T-cell (primary cell): Measurements from ENCODE around the gene ZNF333. TPM values are rescaled to one million over a fixed set of nuclear protein-coding genes. Genes with fewer than 3 reads are reported as not detected.

Experiments
- ATAC-seq, 4 experiments: fragments of 200-7000 bp in 3 of 4; fragments of 150-1000 bp in 1 of 4; cut with Tn5 transposase; replicated peaks in 1 of 4; 1 replicate in 3 of 4; 2 replicates in 1 of 4; pipeline ENCODE4 v1.10.0; 2021; ENCODE audit warnings: moderate library complexity in 3 of 4, mild to moderate bottlenecking in 2 of 4, moderate number of reproducible peaks in 1 of 4
- CTCF ChIA-PET, 2 donors: fragments of 300-600 bp; sonication (Branson Sonifier 250); formaldehyde crosslinking; loops; one replicate each; lab custom pipeline; 2022; ENCODE audit warnings: antibody characterized with exemption in 2 of 2; lab: Charles Lee
- POLR2A ChIA-PET, 2 donors: fragments of 300-600 bp; sonication (Branson Sonifier 250); formaldehyde crosslinking; loops; one replicate each; lab custom pipeline; 2022; ENCODE audit warnings: antibody characterized with exemption in 2 of 2; lab: Charles Lee
- DNase-seq, 35 experiments: peaks; one replicate each; pipeline versions ENCODE4 v3.0.0 to v3.0.0-alpha.2; 2013 to 2023
- H3K27ac ChIP-seq: one replicate; pipeline ENCODE4 v1.5.1; 2013; ENCODE audit warnings: low read length
- H3K27me3 ChIP-seq, 2 experiments: replicated peaks in 1 of 2; 1 replicate in 1 of 2; 2 replicates in 1 of 2; pipeline versions ENCODE4 v1.6.1 to v1.7.0; 2013; ENCODE audit warnings: low read length in 1 of 2, mixed read lengths in 1 of 2; ENCODE audit not compliant: control insufficient read depth in 2 of 2, insufficient read depth in 2 of 2; ENCODE audit errors: extremely low read depth in 1 of 2
- H3K36me3 ChIP-seq, 2 donors: 1 replicate in 1 of 2; 2 replicates in 1 of 2; pipeline versions ENCODE4 v1.6.1 to v1.7.0; 2013; ENCODE audit warnings: low read length in 1 of 2; ENCODE audit not compliant: control insufficient read depth in 2 of 2, insufficient read depth in 1 of 2; ENCODE audit errors: extremely low read depth in 1 of 2
- H3K4me1 ChIP-seq, 2 experiments: 1 replicate in 1 of 2; 2 replicates in 1 of 2; pipeline versions ENCODE4 v1.6.1 to v1.7.0; 2013; ENCODE audit warnings: low read length in 2 of 2, mixed read lengths in 1 of 2; ENCODE audit not compliant: insufficient read depth in 2 of 2, control insufficient read depth in 1 of 2; ENCODE audit errors: extremely low read depth in 1 of 2
- H3K4me3 ChIP-seq, 2 donors: 1 replicate in 1 of 2; 2 replicates in 1 of 2; pipeline versions ENCODE4 v1.5.1 to v1.7.0; 2013; ENCODE audit warnings: mild to moderate bottlenecking in 2 of 2, low read length in 1 of 2, moderate library complexity in 1 of 2; ENCODE audit not compliant: control insufficient read depth in 1 of 2; ENCODE audit errors: extremely low read depth in 1 of 2
- H3K9me3 ChIP-seq: 2 replicates; pipeline ENCODE4 v1.7.0; 2013
- H3K27ac Mint-ChIP-seq, 2 donors: one replicate each; pipeline ENCODE4 v1.8.0; 2020 to 2021; ENCODE audit warnings: mild to moderate bottlenecking in 2 of 2, mixed read lengths in 2 of 2
- H3K27me3 Mint-ChIP-seq, 2 donors: one replicate each; pipeline ENCODE4 v1.8.0; 2021 to 2022; ENCODE audit warnings: mixed read lengths in 2 of 2
- H3K36me3 Mint-ChIP-seq: one replicate; pipeline ENCODE4 v1.8.0; 2021; ENCODE audit warnings: mixed read lengths
- H3K4me1 Mint-ChIP-seq, 3 donors: one replicate each; pipeline ENCODE4 v1.8.0; 2020 to 2022; ENCODE audit warnings: mixed read lengths in 3 of 3, mild to moderate bottlenecking in 1 of 3
- H3K4me3 Mint-ChIP-seq, 3 donors: one replicate each; pipeline ENCODE4 v1.8.0; 2020 to 2022; ENCODE audit warnings: mild to moderate bottlenecking in 3 of 3, mixed read lengths in 3 of 3, moderate library complexity in 3 of 3
- H3K9me3 Mint-ChIP-seq, 3 donors: one replicate each; pipeline ENCODE4 v1.8.0; 2020 to 2022; ENCODE audit warnings: mixed read lengths in 3 of 3
- WGBS: methylation state at CpG from one replicate; pipeline ENCODE4 v1.1.5; 2013; ENCODE audit warnings: missing lambda C conversion rate; ENCODE audit not compliant: insufficient coverage; 5-methylcytosine and 5-hydroxymethylcytosine counted together
- total RNA-seq, 35 experiments: library from RNA in 6 of 35; stranded (reverse) in 6 of 35; fragments of 120-200 nt in 1 of 35; gene quantifications; one replicate each; pipeline versions ENCODE4 v1.2.1 to v1.2.4 and lab custom pipeline; 2013 to 2026

ZNF333 gene
- total RNA-seq, 5 donors from 2014 or later (not counting 1 experiment from before 2014, with no cell fraction given) = 20.5 to 39.0 (median 30.4) TPM

DNA sequence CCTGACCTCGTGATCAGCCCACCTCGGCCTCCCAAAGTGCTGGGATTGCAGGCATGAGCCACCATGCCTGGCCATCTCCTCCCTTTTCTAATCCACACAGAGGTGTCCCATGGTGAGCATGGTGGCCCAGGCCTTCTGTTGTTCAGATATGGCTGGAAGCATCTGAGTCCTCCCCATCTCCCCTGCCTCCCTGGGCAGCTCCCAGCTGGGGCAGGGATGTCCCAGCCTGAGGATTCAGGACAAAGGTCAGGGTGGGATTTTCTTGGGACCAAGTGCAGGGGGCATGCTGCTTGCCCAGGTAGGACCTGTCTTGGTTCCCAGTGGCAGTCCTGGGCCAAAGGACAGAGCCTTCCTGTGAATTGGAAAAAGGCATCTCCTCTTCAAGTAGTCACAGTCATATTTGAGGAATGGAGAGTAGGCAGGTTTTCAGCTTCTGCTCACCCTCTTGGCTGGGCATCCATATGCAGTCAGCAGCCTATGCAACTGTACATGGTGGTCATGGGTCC, 77.7 kb downstream of the ZNF333 start:
- Histone ChIP-seq H3K36me3 (no peaks in the 10 kb centered on the region), H3K9me3 (no peaks in the 10 kb centered on the region), H3K4me1 (no peaks in the 10 kb centered on the region), H3K4me3 (no peak overlapping the region), H3K27ac (no peak overlapping the region), H3K27me3 (peaks cover 0 to 42% of the 10 kb centered on the region in 2 experiments)
- no peak overlapping the region for H3K4me3 Mint-ChIP-seq
- DNase-seq = no peak
- no peak overlapping the region for H3K27ac Mint-ChIP-seq
- ATAC-seq = no peak
- POLR2A ChIA-PET = no interaction called here
- CTCF ChIA-PET = no interaction called here
- H3K27me3 Mint-ChIP-seq = peaks cover 14 to 30% of the 10 kb centered on the region in 2 donors
- H3K4me1 Mint-ChIP-seq = no peaks in the 10 kb centered on the region
- WGBS = 70% methylated on average over 2 of the region's 2 CpGs
- H3K36me3 Mint-ChIP-seq = no peaks in the 10 kb centered on the region
- H3K9me3 Mint-ChIP-seq = no peaks in the 10 kb centered on the region

DNA sequence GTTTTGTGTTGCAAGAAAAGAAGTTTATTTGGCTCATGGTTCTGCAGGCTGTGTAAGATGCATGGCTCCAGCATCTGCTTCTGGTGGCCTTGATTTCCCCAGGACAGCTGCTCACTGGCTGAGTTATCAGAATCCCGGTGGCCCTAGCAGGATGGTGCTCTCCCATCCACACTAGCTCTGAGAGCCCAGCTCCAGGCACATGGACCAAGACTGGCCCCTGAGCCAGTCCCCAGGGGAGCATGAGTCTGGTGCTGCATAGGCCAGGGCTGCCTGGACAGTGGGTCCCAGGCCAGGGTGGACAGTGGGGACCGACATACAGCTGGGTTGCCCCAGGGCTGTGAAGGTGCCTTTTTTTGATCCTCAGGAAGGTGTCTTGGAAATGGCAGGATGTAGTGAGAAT, 78.2 kb downstream of the ZNF333 start:
- ATAC-seq (no peak), DNase-seq (no peak)
- H3K9me3 ChIP-seq = no peaks in the 10 kb centered on the region
- H3K4me3 ChIP-seq = no peak overlapping the region
- peaks cover 14 to 30% of the 10 kb centered on the region in 2 donors for H3K27me3 Mint-ChIP-seq
- H3K27ac ChIP-seq = no peak overlapping the region
- no peaks in the 10 kb centered on the region for H3K36me3 Mint-ChIP-seq
- CTCF ChIA-PET = no interaction called here
- H3K4me1 Mint-ChIP-seq = no peaks in the 10 kb centered on the region
- POLR2A ChIA-PET = no interaction called here
- no peaks in the 10 kb centered on the region for H3K4me1 ChIP-seq
- H3K4me3 Mint-ChIP-seq = no peak overlapping the region
- no peak overlapping the region for H3K27ac Mint-ChIP-seq
- WGBS = 84% methylated on average over 2 of the region's 2 CpGs
- H3K36me3 ChIP-seq = no peaks in the 10 kb centered on the region
- peaks cover 0 to 42% of the 10 kb centered on the region in 2 experiments for H3K27me3 ChIP-seq
- no peaks in the 10 kb centered on the region for H3K9me3 Mint-ChIP-seq

DNA sequence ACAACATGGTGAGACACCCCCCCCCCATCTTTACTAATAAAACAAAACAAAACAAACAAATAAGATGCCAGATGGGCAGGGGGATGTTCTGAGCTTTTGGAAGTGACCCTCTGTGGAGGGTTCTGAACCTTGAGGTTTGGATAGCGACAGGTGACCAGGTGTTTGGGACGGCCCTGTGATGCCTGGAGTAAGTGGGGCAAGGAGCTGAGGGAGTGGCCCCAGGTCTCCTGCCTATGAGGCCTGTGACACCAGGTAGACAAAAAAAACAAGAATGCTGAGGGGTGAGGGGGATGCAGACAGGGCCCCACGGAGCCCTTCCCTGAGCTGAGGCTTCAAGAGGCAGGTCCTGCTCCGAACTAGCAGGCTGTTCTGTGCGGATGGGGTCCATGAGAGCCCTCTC, 79.4 kb downstream of the ZNF333 start:
- Mint-ChIP-seq H3K27me3 (peaks cover 14 to 35% of the 10 kb centered on the region in 2 donors), H3K36me3 (no peaks in the 10 kb centered on the region)
- CTCF ChIA-PET = no interaction called here

GRCh38 chr19:14770136-14770535, 80.3 kb downstream of the ZNF333 start:
- Mint-ChIP-seq H3K9me3 (no peaks in the 10 kb centered on the region), H3K27ac (no peak overlapping the region), H3K4me3 (no peak overlapping the region), H3K4me1 (no peaks in the 10 kb centered on the region), H3K27me3 (peaks cover 10 to 33% of the 10 kb centered on the region in 2 donors), H3K36me3 (no peaks in the 10 kb centered on the region)
- CTCF ChIA-PET = no interaction called here
- Histone ChIP-seq H3K4me1 (peaks cover 0 to under 1% of the 10 kb centered on the region in 2 experiments), H3K27ac (no peak overlapping the region), H3K9me3 (no peaks in the 10 kb centered on the region), H3K36me3 (no peaks in the 10 kb centered on the region), H3K27me3 (peaks cover 0 to 43% of the 10 kb centered on the region in 2 experiments), H3K4me3 (no peak overlapping the region)
- 90% methylated on average over 2 of the region's 5 CpGs for WGBS
- ATAC-seq (no peak), DNase-seq (no peak)
- POLR2A ChIA-PET = no interaction called here

More for the DNA sequence above, 79.4 kb downstream of the ZNF333 start:
- peaks cover 0 to 45% of the 10 kb centered on the region in 2 experiments for H3K27me3 ChIP-seq
- DNase-seq (no peak), ATAC-seq (no peak)
- no peak overlapping the region for H3K27ac Mint-ChIP-seq
- H3K4me3 ChIP-seq = no peak overlapping the region
- H3K4me1 ChIP-seq = no peaks in the 10 kb centered on the region
- H3K4me1 Mint-ChIP-seq = no peaks in the 10 kb centered on the region
- no peaks in the 10 kb centered on the region for H3K9me3 ChIP-seq
- WGBS = 93% methylated on average over 4 of the region's 5 CpGs
- H3K36me3 ChIP-seq = no peaks in the 10 kb centered on the region
- no peaks in the 10 kb centered on the region for H3K9me3 Mint-ChIP-seq
- no peak overlapping the region for H3K27ac ChIP-seq
- no peak overlapping the region for H3K4me3 Mint-ChIP-seq
- POLR2A ChIA-PET = no interaction called here

DNA sequence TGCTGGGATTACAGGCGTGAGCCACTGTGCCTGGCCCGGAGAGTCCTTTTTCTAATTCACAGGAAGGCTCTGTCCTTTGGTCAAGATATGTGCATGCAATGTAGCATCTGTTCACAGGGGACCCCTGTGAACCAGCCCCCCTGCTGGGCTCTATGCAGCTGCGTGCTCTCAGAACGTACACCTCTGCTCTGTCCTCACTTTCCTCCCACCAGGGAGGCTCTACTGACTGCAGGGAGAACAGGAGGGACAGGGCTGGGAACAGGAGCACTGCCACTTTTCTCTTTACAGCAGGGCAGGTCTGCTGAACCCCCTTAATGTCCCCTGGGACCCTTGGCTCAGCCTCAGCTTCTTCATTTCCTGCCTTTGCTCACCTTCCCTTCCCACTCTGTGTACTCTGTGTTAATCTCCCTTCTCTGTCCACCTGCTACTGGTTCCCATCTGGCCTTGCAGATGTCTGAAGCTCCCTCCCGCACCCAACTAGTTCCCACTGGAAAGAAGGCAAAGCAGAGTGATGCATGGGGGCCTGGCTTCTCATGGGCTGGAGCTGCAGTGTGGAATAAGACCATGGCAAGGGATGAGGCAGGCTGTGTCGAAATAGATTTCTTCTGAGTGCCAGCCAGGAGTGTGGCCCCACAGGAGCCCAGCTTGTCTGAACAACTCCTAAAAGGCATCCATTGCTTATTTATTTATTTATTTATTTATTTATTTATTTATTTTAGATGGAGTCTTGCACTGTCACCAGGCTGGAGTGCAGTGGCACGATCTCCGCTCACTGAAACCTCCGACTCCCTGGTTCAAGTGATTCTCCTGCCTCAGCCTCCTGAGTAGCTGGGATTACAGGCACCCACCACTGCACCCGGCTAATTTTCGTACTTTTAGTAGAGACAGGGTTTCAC, 81.3 kb downstream of the ZNF333 start:
- WGBS = 95% methylated on average over 10 of the region's 11 CpGs

DNA sequence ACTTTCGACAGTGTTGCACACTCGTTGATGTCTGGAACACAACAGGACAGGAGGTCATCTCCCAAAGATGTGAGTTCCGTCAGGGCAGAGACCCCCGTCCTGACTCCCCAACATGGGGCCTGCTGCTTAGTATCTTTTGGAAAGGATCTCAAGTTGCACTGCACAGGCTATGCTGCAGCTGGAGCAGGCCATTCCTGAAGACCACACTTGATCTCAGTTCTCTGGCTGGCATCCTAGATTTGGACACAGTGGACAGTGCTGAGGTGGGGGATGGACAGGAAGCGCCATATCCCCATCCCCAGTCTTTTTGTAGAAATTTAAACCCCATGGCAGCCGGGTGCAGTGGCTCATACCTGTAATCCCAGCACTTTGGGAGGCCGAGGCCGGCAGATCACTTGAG, 82.6 kb downstream of the ZNF333 start:
- CTCF ChIA-PET = no interaction called here
- Histone ChIP-seq H3K4me1 (peaks cover 3 to 21% of the 10 kb centered on the region in 2 experiments), H3K36me3 (no peaks in the 10 kb centered on the region), H3K4me3 (no peak overlapping the region), H3K27me3 (peaks cover 0 to 61% of the 10 kb centered on the region in 2 experiments), H3K27ac (no peak overlapping the region), H3K9me3 (no peaks in the 10 kb centered on the region)
- WGBS = 89% methylated on average over 4 of the region's 8 CpGs
- Mint-ChIP-seq H3K27ac (no peak overlapping the region), H3K36me3 (no peaks in the 10 kb centered on the region), H3K9me3 (no peaks in the 10 kb centered on the region), H3K27me3 (peaks cover 11 to 43% of the 10 kb centered on the region in 2 donors), H3K4me3 (no peak overlapping the region), H3K4me1 (peaks cover 11 to 15% (median 15%) of the 10 kb centered on the region in 3 donors)
- DNase-seq = no peak
- POLR2A ChIA-PET = no interaction called here
- ATAC-seq = no peak

More for the DNA sequence above, 81.3 kb downstream of the ZNF333 start:
- CTCF ChIA-PET = no interaction called here
- DNase-seq (no peak), ATAC-seq (no peak)
- Mint-ChIP-seq H3K9me3 (no peaks in the 10 kb centered on the region), H3K27ac (no peak overlapping the region), H3K27me3 (peaks cover 10 to 36% of the 10 kb centered on the region in 2 donors), H3K36me3 (no peaks in the 10 kb centered on the region), H3K4me3 (no peak overlapping the region), H3K4me1 (peaks cover 6 to 9% (median 9%) of the 10 kb centered on the region in 3 donors)
- POLR2A ChIA-PET = interaction anchor here in 1 of 2 donors (0.6 kb wide), 1 partner anchor 264 kb away, joined by 5 read pairs; no protein-coding TSS in a partner anchor
- H3K36me3 ChIP-seq = no peaks in the 10 kb centered on the region
- no peak overlapping the region for H3K4me3 ChIP-seq
- no peak overlapping the region for H3K27ac ChIP-seq
- H3K27me3 ChIP-seq = peaks cover 0 to 52% of the 10 kb centered on the region in 2 experiments
- peaks cover 1 to 11% of the 10 kb centered on the region in 2 experiments for H3K4me1 ChIP-seq
- H3K9me3 ChIP-seq = no peaks in the 10 kb centered on the region
